SK-N-MC (cell line): ENCODE measurements around the gene S100B.

Experiments
- DNase-seq: peaks from one replicate; pipeline ENCODE4 v3.0.0-alpha.2; 2011; ENCODE audit warnings: low read depth, low spot score
- H3K27ac ChIP-seq: fragments of 200-600 bp; sonication (generic); 2 replicates; pipeline ENCODE4 v1.5.1; 2016; ENCODE audit warnings: mixed run types
- H3K36me3 ChIP-seq: fragments of 200-600 bp; sonication (generic); 2 replicates; pipeline ENCODE4 v1.6.1; 2017; ENCODE audit warnings: antibody characterized with exemption, low read length, mixed read lengths; ENCODE audit not compliant: insufficient read depth
- H3K4me3 ChIP-seq: fragments of 200-600 bp; sonication (generic); 2 replicates; pipeline ENCODE4 v1.5.1; 2016
- H3K9ac ChIP-seq: fragments of 200-600 bp; sonication (generic); 2 replicates; pipeline ENCODE4 v1.8.0; 2017; ENCODE audit warnings: mixed run types, mixed read lengths; ENCODE audit not compliant: insufficient read length
- H3K9me3 ChIP-seq: fragments of 200-600 bp; sonication (generic); 2 replicates; pipeline ENCODE4 v1.6.1; 2017; ENCODE audit warnings: low read depth, mild to moderate bottlenecking, antibody characterized with exemption, low read length, moderate library complexity, mixed read lengths
- EZH2 ChIP-seq: fragments of 200-600 bp; sonication (generic); IDR thresholded peaks from one replicate; pipeline ENCODE4 v1.6.1; 2017; ENCODE audit warnings: antibody characterized with exemption
- FOXP2 ChIP-seq: optimal IDR thresholded peaks from 2 replicates; pipeline ENCODE3; 2011; ENCODE audit warnings: mild to moderate bottlenecking, moderate library complexity; ENCODE audit not compliant: insufficient read depth; ENCODE audit errors: extremely low read length, control extremely low read depth
- POLR2AphosphoS5 ChIP-seq: IDR thresholded peaks from 2 replicates; pipeline ENCODE4 v1.6.1; 2012; ENCODE audit warnings: mild to moderate bottlenecking, low read depth, low read length, borderline replicate concordance

Gene S100B

GRCh38 chr21:46551636-46552241, 53.1 kb downstream of the S100B start:
- Histone ChIP-seq H3K4me3 (no peak overlapping the region), H3K27ac (peak overlapping the region; percentile 31; the same call in 1 of the 2 replicates), H3K9me3 (no peaks in the 10 kb centered on the region), H3K36me3 (peaks cover 10% of the 10 kb centered on the region), H3K9ac (no peak overlapping the region)
- TF ChIP-seq POLR2AphosphoS5 (no peak), EZH2 (no peak), FOXP2 (no peak)
- DNase-seq = no peak

GRCh38 chr21:46550116-46550941, 54.6 kb downstream of the S100B start:
- TF ChIP-seq POLR2AphosphoS5 (no peak), FOXP2 (no peak), EZH2 (no peak)
- Histone ChIP-seq H3K9ac (no peak overlapping the region), H3K27ac (no peak overlapping the region), H3K9me3 (no peaks in the 10 kb centered on the region), H3K4me3 (no peak overlapping the region), H3K36me3 (peaks cover 21% of the 10 kb centered on the region)
- no peak for DNase-seq

- TF ChIP-seq FOXP2 (no peak), EZH2 (no peak), POLR2AphosphoS5 (no peak)
- no peaks in the 10 kb centered on the region for H3K9me3 ChIP-seq
- no peak overlapping the region for H3K9ac ChIP-seq
- no peak overlapping the region for H3K27ac ChIP-seq
- DNase-seq = no peak
- H3K4me3 ChIP-seq = no peak overlapping the region
- peaks cover 21% of the 10 kb centered on the region for H3K36me3 ChIP-seq
These were observed 55.2 kb downstream of the S100B start for GRCh38 chr21:46549650-46550049.
